ENCODE data around the gene NDUFAF2. TPM values are rescaled to one million over a fixed set of nuclear protein-coding genes. Genes with fewer than 3 reads are reported as not detected.

Gene NDUFAF2
- 10 to 100 TPM; 16.6 to 17.9 TPM for total RNA-seq

GRCh38 chr5:60944904-60945812 is at the start of gene NDUFAF2, which contains the start of gene ERCC8:
NDUFAF2 (plus strand) TSS chr5:60945205; CDS start chr5:60945256, 51 bp downstream.
ERCC8 (minus strand) TSS chr5:60945070; CDS start chr5:60945008, 62 bp downstream.
- intact Hi-C loops (cut with DNase I) = loop anchor here (5.0 kb wide), 1 partner anchor 387 kb away; the partner anchor contains the start of gene ZSWIM6
- H3K4me3 ChIP-seq = peak within 1 kb of the TSS; percentile 59 to 69
- H3K27ac ChIP-seq = peak within 1 kb of the TSS; percentile 81 to 82
- DNase-seq (ENCODE audit: low spot score) = peak; percentile 95
- no peaks in the 10 kb centered on the region for H3K27me3 ChIP-seq (replicated peaks; ENCODE audit: insufficient read depth)
- H3K36me3 ChIP-seq = no peaks in the 10 kb centered on the region
- H3K4me1 ChIP-seq (replicated peaks) = no peaks in the 10 kb centered on the region
- WGBS = under 1% methylated on average over 64 of the region's 64 CpGs
- TF ChIP-seq POLR2AphosphoS5 (IDR thresholded peaks at IDR 0.05) (peak; percentile 84), POLR2A (IDR thresholded peaks at IDR 0.05) (peak; percentile 59), CTCF (IDR thresholded peaks at IDR 0.05) (no peak)
- H3K9me3 ChIP-seq = no peaks in the 10 kb centered on the region

- 90% methylated on average over 4 of the region's 4 CpGs for WGBS
- H3K36me3 ChIP-seq = no peaks in the 10 kb centered on the region
- intact Hi-C loops (cut with DNase I) = no loop called here
Measured at GRCh38 chr5:60896991-60897390, 48.0 kb upstream of the NDUFAF2 start.

GRCh38 chr5:60903356-60903755 is 41.6 kb upstream of the NDUFAF2 start:
- DNase-seq (ENCODE audit: low spot score) = no peak
- Histone ChIP-seq H3K4me1 (replicated peaks) (no peaks in the 10 kb centered on the region), H3K4me3 (no peak overlapping the region), H3K9me3 (no peaks in the 10 kb centered on the region), H3K27me3 (replicated peaks; ENCODE audit: insufficient read depth) (no peaks in the 10 kb centered on the region), H3K36me3 (no peaks in the 10 kb centered on the region), H3K27ac (no peak overlapping the region)
- intact Hi-C loops (cut with DNase I) = no loop called here
- 32% methylated on average over 4 of the region's 4 CpGs for WGBS
- TF ChIP-seq POLR2AphosphoS5 (IDR thresholded peaks at IDR 0.05) (no peak), CTCF (IDR thresholded peaks at IDR 0.05) (no peak), POLR2A (IDR thresholded peaks at IDR 0.05) (no peak)

More at GRCh38 chr5:60896991-60897390, 48.0 kb upstream of the NDUFAF2 start:
- H3K9me3 ChIP-seq = no peaks in the 10 kb centered on the region
- no peaks in the 10 kb centered on the region for H3K27me3 ChIP-seq (replicated peaks; ENCODE audit: insufficient read depth)
- no peak overlapping the region for H3K27ac ChIP-seq
- DNase-seq (ENCODE audit: low spot score) = no peak
- TF ChIP-seq CTCF (IDR thresholded peaks at IDR 0.05) (no peak), POLR2A (IDR thresholded peaks at IDR 0.05) (no peak), POLR2AphosphoS5 (IDR thresholded peaks at IDR 0.05) (no peak)
- H3K4me1 ChIP-seq (replicated peaks) = no peaks in the 10 kb centered on the region
- H3K4me3 ChIP-seq = no peak overlapping the region

GRCh38 chr5:60916646-60917045 is 28.4 kb upstream of the NDUFAF2 start:
- no peaks in the 10 kb centered on the region for H3K36me3 ChIP-seq
- intact Hi-C loops (cut with DNase I) = no loop called here
- no peak overlapping the region for H3K4me3 ChIP-seq
- H3K27me3 ChIP-seq (replicated peaks; ENCODE audit: insufficient read depth) = no peaks in the 10 kb centered on the region
- H3K27ac ChIP-seq = no peak overlapping the region
- H3K4me1 ChIP-seq (replicated peaks) = no peaks in the 10 kb centered on the region
- DNase-seq (ENCODE audit: low spot score) = no peak
- H3K9me3 ChIP-seq = no peaks in the 10 kb centered on the region
- TF ChIP-seq POLR2A (IDR thresholded peaks at IDR 0.05) (no peak), CTCF (IDR thresholded peaks at IDR 0.05) (no peak), POLR2AphosphoS5 (IDR thresholded peaks at IDR 0.05) (no peak)

Data from prostate gland (tissue), 2 donors.